ENCODE results near the gene EIF3D.

DNA sequence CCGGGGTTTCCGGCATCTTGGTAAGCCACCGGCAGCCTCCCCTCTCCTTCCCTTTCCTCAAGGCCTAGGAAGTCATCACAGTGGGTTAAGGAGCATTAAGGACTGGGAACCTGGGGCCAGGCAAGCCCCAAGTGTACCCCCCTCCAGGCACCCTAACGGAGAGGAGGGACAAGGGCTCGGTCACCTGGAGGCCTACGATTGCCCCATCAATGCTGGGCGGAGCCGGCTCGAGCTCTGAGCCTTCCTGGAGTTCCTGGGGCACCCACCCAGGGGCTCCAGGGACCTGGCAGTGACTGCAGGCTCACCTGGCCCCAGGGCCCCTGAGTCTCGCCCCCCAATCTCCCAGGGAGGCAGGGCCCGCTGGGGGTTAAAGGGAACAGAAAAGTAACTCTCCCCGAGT lies 34.5 kb upstream of the EIF3D start:
- TF ChIP-seq, protein P1, sequence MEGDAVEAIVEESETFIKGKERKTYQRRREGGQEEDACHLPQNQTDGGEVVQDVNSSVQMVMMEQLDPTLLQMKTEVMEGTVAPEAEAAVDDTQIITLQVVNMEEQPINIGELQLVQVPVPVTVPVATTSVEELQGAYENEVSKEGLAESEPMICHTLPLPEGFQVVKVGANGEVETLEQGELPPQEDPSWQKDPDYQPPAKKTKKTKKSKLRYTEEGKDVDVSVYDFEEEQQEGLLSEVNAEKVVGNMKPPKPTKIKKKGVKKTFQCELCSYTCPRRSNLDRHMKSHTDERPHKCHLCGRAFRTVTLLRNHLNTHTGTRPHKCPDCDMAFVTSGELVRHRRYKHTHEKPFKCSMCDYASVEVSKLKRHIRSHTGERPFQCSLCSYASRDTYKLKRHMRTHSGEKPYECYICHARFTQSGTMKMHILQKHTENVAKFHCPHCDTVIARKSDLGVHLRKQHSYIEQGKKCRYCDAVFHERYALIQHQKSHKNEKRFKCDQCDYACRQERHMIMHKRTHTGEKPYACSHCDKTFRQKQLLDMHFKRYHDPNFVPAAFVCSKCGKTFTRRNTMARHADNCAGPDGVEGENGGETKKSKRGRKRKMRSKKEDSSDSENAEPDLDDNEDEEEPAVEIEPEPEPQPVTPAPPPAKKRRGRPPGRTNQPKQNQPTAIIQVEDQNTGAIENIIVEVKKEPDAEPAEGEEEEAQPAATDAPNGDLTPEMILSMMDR (conservative IDR thresholded peaks at IDR 0.05 in 1 of 2, IDR thresholded peaks at IDR 0.05 in 1 of 2; ENCODE audit: extremely low read depth in 1 of 2, insufficient read depth in 1 of 2, low read depth in 1 of 2, low read length in 2 of 2): no peak
- no peak for TF ChIP-seq EZH2 (IDR thresholded peaks at IDR 0.05; ENCODE audit: borderline replicate concordance, low read length)
